ENCODE measurements around the gene STKLD1.

STKLD1 gene

GRCh38 chr9:133454325-133454724 is 78.2 kb downstream of the STKLD1 start:
- no peak for DNase-seq
- H3K79me2 ChIP-seq (ENCODE audit: low read length), result no peaks in the 10 kb centered on the region
- no peak overlapping the region for H3K4me3 ChIP-seq (ENCODE audit: low read length)
- H3K36me3 ChIP-seq (replicated peaks; ENCODE audit: insufficient read depth, low read length), result no peaks in the 10 kb centered on the region
- H3K9me3 ChIP-seq (replicated peaks; ENCODE audit: insufficient read depth, low read length), result no peaks in the 10 kb centered on the region
- peaks cover 84% of the 10 kb centered on the region for H3K27me3 ChIP-seq (replicated peaks; ENCODE audit: insufficient read depth, low read length)
- no peaks in the 10 kb centered on the region for H3F3A ChIP-seq (ENCODE audit: insufficient read depth, low read length)
- no peak overlapping the region for H3K27ac ChIP-seq (ENCODE audit: low read length)
- H3K4me1 ChIP-seq (ENCODE audit: low read length), result peaks cover 6% of the 10 kb centered on the region; the same call in 1 of the 2 replicates
- no peak overlapping the region for H3K9ac ChIP-seq (ENCODE audit: low read length)
- H3K4me2 ChIP-seq (ENCODE audit: low read depth, low read length), result no peak overlapping the region
- H3K9me2 ChIP-seq (replicated peaks; ENCODE audit: insufficient read depth, low read length), result no peaks in the 10 kb centered on the region
- no peaks in the 10 kb centered on the region for H4K20me1 ChIP-seq (ENCODE audit: insufficient read depth, low read length)
- TF ChIP-seq CTCF (IDR thresholded peaks at IDR 0.05; ENCODE audit: low read length) (no peak), EZH2 (optimal IDR thresholded peaks at IDR 0.05; ENCODE audit: low read depth, low read length) (no peak), EZH2phosphoT487 (IDR thresholded peaks at IDR 0.05; ENCODE audit: low read length) (no peak)
- H2AFZ ChIP-seq (ENCODE audit: low read length), result no peak overlapping the region

GRCh38 chr9:133454943-133455673 is 78.9 kb downstream of the STKLD1 start:
- DNase-seq, result no peak
- Histone ChIP-seq H3K4me2 (ENCODE audit: low read depth, low read length) (no peak overlapping the region), H3K9me2 (replicated peaks; ENCODE audit: insufficient read depth, low read length) (no peaks in the 10 kb centered on the region), H3F3A (ENCODE audit: insufficient read depth, low read length) (no peaks in the 10 kb centered on the region), H3K4me3 (ENCODE audit: low read length) (no peak overlapping the region), H3K4me1 (ENCODE audit: low read length) (peaks cover 6% of the 10 kb centered on the region; the same call in 1 of the 2 replicates), H3K36me3 (replicated peaks; ENCODE audit: insufficient read depth, low read length) (no peaks in the 10 kb centered on the region), H3K79me2 (ENCODE audit: low read length) (no peaks in the 10 kb centered on the region), H3K9ac (ENCODE audit: low read length) (no peak overlapping the region), H3K27me3 (replicated peaks; ENCODE audit: insufficient read depth, low read length) (peaks cover 78% of the 10 kb centered on the region), H3K9me3 (replicated peaks; ENCODE audit: insufficient read depth, low read length) (no peaks in the 10 kb centered on the region), H2AFZ (ENCODE audit: low read length) (no peak overlapping the region), H3K27ac (ENCODE audit: low read length) (no peak overlapping the region), H4K20me1 (ENCODE audit: insufficient read depth, low read length) (no peaks in the 10 kb centered on the region)
- TF ChIP-seq EZH2phosphoT487 (IDR thresholded peaks at IDR 0.05; ENCODE audit: low read length) (no peak), CTCF (IDR thresholded peaks at IDR 0.05; ENCODE audit: low read length) (no peak), EZH2 (optimal IDR thresholded peaks at IDR 0.05; ENCODE audit: low read depth, low read length) (no peak)

Data from MM.1S (cell line).